Astrocyte (in vitro differentiated cells and primary cell): Measurements from ENCODE around the gene AAR2. TPM values are rescaled to one million over a fixed set of nuclear protein-coding genes. Genes with fewer than 3 reads are reported as not detected.

ENCODE experiments used
- DNase-seq: peaks from one replicate; pipeline ENCODE4 v3.0.0-alpha.2; 2010; ENCODE audit warnings: low read depth
- FAIRE-seq: peaks from 2 replicates; lab custom pipeline; 2011; peaks lifted over from hg19 to GRCh38; lab: Jason Lieb, UNC
- H2AFZ ChIP-seq: 2 replicates; pipeline ENCODE4 v1.6.0; 2012; ENCODE audit warnings: low read depth, low read length, inconsistent platforms
- H3K27ac ChIP-seq: 2 replicates; pipeline ENCODE4 v1.5.1; 2011; ENCODE audit warnings: low read depth, low read length, inconsistent platforms
- H3K27me3 ChIP-seq: 2 replicates; pipeline ENCODE4 v1.6.0; 2011; ENCODE audit warnings: low read length, inconsistent platforms; ENCODE audit not compliant: insufficient read depth
- H3K36me3 ChIP-seq: 2 replicates; pipeline ENCODE4 v1.5.1; 2011; ENCODE audit warnings: low read length, inconsistent platforms; ENCODE audit not compliant: insufficient read depth
- H3K4me1 ChIP-seq: 2 replicates; pipeline ENCODE4 v1.5.1; 2011; ENCODE audit warnings: low read length, inconsistent platforms; ENCODE audit not compliant: insufficient read depth
- H3K4me2 ChIP-seq: 2 replicates; pipeline ENCODE4 v1.6.0; 2012; ENCODE audit warnings: low read length, inconsistent platforms
- H3K4me3 ChIP-seq: 2 replicates; pipeline ENCODE4 v1.5.1; 2011; ENCODE audit warnings: low read depth, mild to moderate bottlenecking, low read length, inconsistent platforms; ENCODE audit not compliant: insufficient read depth
- H3K79me2 ChIP-seq: 2 replicates; pipeline ENCODE4 v1.6.0; 2012; ENCODE audit warnings: mild to moderate bottlenecking, low read length, inconsistent platforms; ENCODE audit not compliant: insufficient read depth
- H3K9ac ChIP-seq: 2 replicates; pipeline ENCODE4 v1.6.0; 2012; ENCODE audit warnings: mild to moderate bottlenecking, low read length, inconsistent platforms
- H3K9me3 ChIP-seq: 2 replicates; pipeline ENCODE4 v1.5.1; 2012; ENCODE audit warnings: low read depth, mild to moderate bottlenecking, low read length, inconsistent platforms; ENCODE audit not compliant: insufficient read depth
- H4K20me1 ChIP-seq: 2 replicates; pipeline ENCODE4 v1.6.0; 2012; ENCODE audit warnings: low read length, inconsistent platforms; ENCODE audit not compliant: insufficient read depth
- H3K27ac Mint-ChIP-seq: one replicate; pipeline ENCODE4 v1.8.0; 2021; ENCODE audit warnings: mild to moderate bottlenecking, mixed read lengths; ENCODE audit not compliant: unreplicated experiment
- H3K27me3 Mint-ChIP-seq: one replicate; pipeline ENCODE4 v1.8.0; 2021; ENCODE audit warnings: low read depth, mixed read lengths; ENCODE audit not compliant: unreplicated experiment
- H3K36me3 Mint-ChIP-seq: one replicate; pipeline ENCODE4 v1.8.0; 2021; ENCODE audit warnings: low read depth, mixed read lengths; ENCODE audit not compliant: unreplicated experiment
- H3K4me1 Mint-ChIP-seq: one replicate; pipeline ENCODE4 v1.8.0; 2021; ENCODE audit warnings: low read depth, mixed read lengths; ENCODE audit not compliant: unreplicated experiment
- H3K4me3 Mint-ChIP-seq: one replicate; pipeline ENCODE4 v1.8.0; 2021; ENCODE audit warnings: mild to moderate bottlenecking, moderate library complexity, mixed read lengths; ENCODE audit not compliant: unreplicated experiment
- H3K9me3 Mint-ChIP-seq: one replicate; pipeline ENCODE4 v1.8.0; 2021; ENCODE audit warnings: mild to moderate bottlenecking, mixed read lengths; ENCODE audit not compliant: unreplicated experiment
- CTCF ChIP-seq: IDR thresholded peaks from 2 replicates; pipeline ENCODE4 v1.5.1; 2011; ENCODE audit warnings: low read depth, mild to moderate bottlenecking, inconsistent platforms, low read length, moderate library complexity; ENCODE audit not compliant: insufficient read depth
- EZH2 ChIP-seq: IDR thresholded peaks from 2 replicates; pipeline ENCODE4 v1.6.1; 2012; ENCODE audit warnings: mild to moderate bottlenecking, low read length, inconsistent platforms; ENCODE audit not compliant: insufficient read depth
- total RNA-seq: library from RNA; stranded (reverse); gene quantifications from 2 replicates; pipeline ENCODE4 v1.2.1, GENCODE V29; 2021

Gene AAR2
- total RNA-seq, 1 donor from 2014 or later, result 21.7 TPM

- Mint-ChIP-seq H3K27ac (peak overlapping the region; percentile 30), H3K9me3 (no peaks in the 10 kb centered on the region), H3K4me1 (peaks cover 2% of the 10 kb centered on the region), H3K36me3 (no peaks in the 10 kb centered on the region), H3K4me3 (peak overlapping the region; percentile 70), H3K27me3 (peaks cover 76% of the 10 kb centered on the region)
- Histone ChIP-seq H3K4me2 (no peak overlapping the region), H3K36me3 (no peaks in the 10 kb centered on the region), H3K4me1 (no peaks in the 10 kb centered on the region), H3K9ac (no peak overlapping the region), H3K27ac (no peak overlapping the region), H3K27me3 (peaks cover 80% of the 10 kb centered on the region), H3K9me3 (no peaks in the 10 kb centered on the region), H3K4me3 (no peak overlapping the region), H4K20me1 (no peaks in the 10 kb centered on the region), H3K79me2 (no peaks in the 10 kb centered on the region), H2AFZ (no peak overlapping the region)
- DNase-seq, result no peak
- no peak for FAIRE-seq
- TF ChIP-seq EZH2 (no peak), CTCF (no peak)
Measured at GRCh38 chr20:36304786-36305495, 68.7 kb downstream of the AAR2 start.

GRCh38 chr20:36305602-36306551 lies 69.6 kb downstream of the AAR2 start, which contains the start of gene DLGAP4:
TSS of gene DLGAP4 (plus strand) at chr20:36306339. CDS start at chr20:36431718, 125,379 bp downstream.
- Histone ChIP-seq H3K4me1 (no peaks in the 10 kb centered on the region), H3K27ac (no peak within 1 kb of the TSS), H3K4me2 (peak within 1 kb of the TSS; percentile 15), H4K20me1 (no peaks in the 10 kb centered on the region), H3K4me3 (no peak within 1 kb of the TSS), H3K9ac (no peak within 1 kb of the TSS), H3K9me3 (no peaks in the 10 kb centered on the region), H3K36me3 (no peaks in the 10 kb centered on the region), H2AFZ (no peak within 1 kb of the TSS), H3K27me3 (peaks cover 78% of the 10 kb centered on the region), H3K79me2 (no peaks in the 10 kb centered on the region)
- peak; percentile 48 for TF ChIP-seq EZH2
- no peak for TF ChIP-seq CTCF
- no peaks in the 10 kb centered on the region for H3K36me3 Mint-ChIP-seq
- peak within 1 kb of the TSS; percentile 75 for H3K4me3 Mint-ChIP-seq
- peaks cover 78% of the 10 kb centered on the region for H3K27me3 Mint-ChIP-seq
- H3K27ac Mint-ChIP-seq, result peak within 1 kb of the TSS; percentile 30
- FAIRE-seq (no peak), DNase-seq (no peak)
- peaks cover 2% of the 10 kb centered on the region for H3K4me1 Mint-ChIP-seq
- H3K9me3 Mint-ChIP-seq, result no peaks in the 10 kb centered on the region

Other genes starting within 250 kb of the AAR2 start
- gene EPB41L1, start 81.7 kb upstream of the AAR2 start, total RNA-seq, result 35.0 and 39.4 TPM in 2 replicates
- gene DLGAP4, start 69.9 kb downstream of the AAR2 start, total RNA-seq, result 129 and 135 TPM in 2 replicates